H1 (cell line): Measurements from ENCODE around the gene GCAT. TPM values are rescaled to one million over a fixed set of nuclear protein-coding genes. Genes with fewer than 3 reads are reported as not detected.

Source experiments
- BACH1 ChIP-seq: IDR thresholded peaks from 2 replicates; pipeline ENCODE4 v1.6.1; 2012; ENCODE audit warnings: low read length, improper control_type of control experiment
- BRCA1 ChIP-seq: IDR thresholded peaks from 2 replicates; pipeline ENCODE4 v1.6.1; 2012; ENCODE audit warnings: low read depth, low read length, improper control_type of control experiment
- CBX8 ChIP-seq: fragments of 300-800, 300-1000 bp; sonication (generic); IDR thresholded peaks from 2 replicates; pipeline ENCODE4 v1.7.1; 2016; ENCODE audit warnings: low read depth, low read length, borderline replicate concordance
- CEBPB ChIP-seq: IDR thresholded peaks from 2 replicates; pipeline ENCODE4 v1.6.1; 2012; ENCODE audit warnings: low read depth, low read length
- CTBP2 ChIP-seq: IDR thresholded peaks from 2 replicates; pipeline ENCODE4 v1.7.0; 2011; ENCODE audit warnings: borderline replicate concordance, mild to moderate bottlenecking, moderate library complexity, mixed read lengths, low read length; ENCODE audit not compliant: insufficient read depth, insufficient read length
- MAFK ChIP-seq: IDR thresholded peaks from 2 replicates; pipeline ENCODE4 v1.6.1; 2012; ENCODE audit warnings: low read depth, mild to moderate bottlenecking, improper control_type of control experiment, low read length
- NANOG ChIP-seq: IDR thresholded peaks from 2 replicates; pipeline ENCODE4 v1.6.1; 2011; ENCODE audit warnings: low read length, low read depth, mild to moderate bottlenecking, inconsistent platforms; ENCODE audit not compliant: insufficient read depth, poor library complexity, severe bottlenecking
- RFX5 ChIP-seq: IDR thresholded peaks from 2 replicates; pipeline ENCODE4 v1.6.1; 2011; ENCODE audit warnings: low read depth, low read length, improper control_type of control experiment, borderline replicate concordance
- RNF2 ChIP-seq: fragments of 200-900, 300-1000 bp; sonication (generic); IDR thresholded peaks from 2 replicates; pipeline ENCODE4 v1.7.1; 2016; ENCODE audit warnings: borderline replicate concordance, low read depth, mild to moderate bottlenecking, antibody characterized with exemption, low read length; ENCODE audit not compliant: poor library complexity, severe bottlenecking; ENCODE audit errors: missing control alignments
- RXRA ChIP-seq: IDR thresholded peaks from 2 replicates; pipeline ENCODE4 v1.6.1; 2011; ENCODE audit warnings: low read depth, mild to moderate bottlenecking, low read length, moderate library complexity; ENCODE audit not compliant: insufficient read depth
- SP1 ChIP-seq: IDR thresholded peaks from 2 replicates; pipeline ENCODE4 v1.6.1; 2011; ENCODE audit warnings: low read depth, low read length
- SP2 ChIP-seq: IDR thresholded peaks from 2 replicates; pipeline ENCODE4 v1.6.1; 2012; ENCODE audit warnings: mild to moderate bottlenecking, low read length, inconsistent platforms
- SP4 ChIP-seq: IDR thresholded peaks from 2 replicates; pipeline ENCODE4 v1.6.1; 2012; ENCODE audit warnings: low read length, inconsistent platforms
- SRF ChIP-seq: IDR thresholded peaks from 2 replicates; pipeline ENCODE4 v1.6.1; 2011; ENCODE audit warnings: mild to moderate bottlenecking, low read depth, low read length, moderate library complexity
- ZNF274 ChIP-seq: IDR thresholded peaks from 2 replicates; pipeline ENCODE4 v1.7.0; 2012; ENCODE audit warnings: low read length, borderline replicate concordance; ENCODE audit errors: extremely low read depth
- polyA plus RNA-seq, 7 experiments: library from polyadenylated mRNA; depleted of rRNA in 3 of 7; stranded (reverse) in 5 of 7; unstranded in 2 of 7; fragments of >200 nt in 5 of 7; fragments of 200-250 nt in 2 of 7; gene quantifications; 1 replicate in 5 of 7; 2 replicates in 1 of 7; 4 replicates in 1 of 7; pipeline versions ENCODE4 v1.2.1 to v1.2.3, GENCODE V29; 2011 to 2013; ENCODE audit warnings: missing spikeins in 2 of 7, mixed read lengths in 2 of 7
- total RNA-seq: library from RNA; stranded (reverse); fragmentation: NEBNext Ultra II Directional; extraction: Animal tissue kit (Norgen Biotek cat#: 25700); gene quantifications from 2 replicates; pipeline ENCODE4 v1.2.1, GENCODE V29; 2021
- TF ChIP-seq, protein P1 (sequence below), 3 experiments: IDR thresholded peaks; 1 replicate in 2 of 3; 2 replicates in 1 of 3; pipeline versions ENCODE4 v1.5.1 to v1.6.1; 2011; ENCODE audit warnings: low read length in 3 of 3, mild to moderate bottlenecking in 3 of 3, inconsistent platforms in 2 of 3, low read depth in 1 of 3, moderate library complexity in 1 of 3; ENCODE audit not compliant: insufficient read depth in 1 of 3; ENCODE audit errors: control extremely low read depth in 1 of 3
- TF ChIP-seq, protein P2 (sequence below): IDR thresholded peaks from 2 replicates; pipeline ENCODE4 v1.6.1; 2012; ENCODE audit warnings: low read length, inconsistent platforms
- TF ChIP-seq, protein P3 (sequence below): IDR thresholded peaks from 2 replicates; pipeline ENCODE4 v1.6.1; 2012; ENCODE audit warnings: inconsistent platforms
- TF ChIP-seq, protein P4 (sequence below): IDR thresholded peaks from 2 replicates; pipeline ENCODE4 v1.6.1; 2011; ENCODE audit warnings: low read depth, mild to moderate bottlenecking, low read length; ENCODE audit not compliant: insufficient read depth

GCAT gene
- total and polyA plus RNA-seq, 2 of the 8 experiments (the other 6 are each of a cell fraction or from before 2014, with no cell fraction given): 24.3 to 47.5 TPM

DNA sequence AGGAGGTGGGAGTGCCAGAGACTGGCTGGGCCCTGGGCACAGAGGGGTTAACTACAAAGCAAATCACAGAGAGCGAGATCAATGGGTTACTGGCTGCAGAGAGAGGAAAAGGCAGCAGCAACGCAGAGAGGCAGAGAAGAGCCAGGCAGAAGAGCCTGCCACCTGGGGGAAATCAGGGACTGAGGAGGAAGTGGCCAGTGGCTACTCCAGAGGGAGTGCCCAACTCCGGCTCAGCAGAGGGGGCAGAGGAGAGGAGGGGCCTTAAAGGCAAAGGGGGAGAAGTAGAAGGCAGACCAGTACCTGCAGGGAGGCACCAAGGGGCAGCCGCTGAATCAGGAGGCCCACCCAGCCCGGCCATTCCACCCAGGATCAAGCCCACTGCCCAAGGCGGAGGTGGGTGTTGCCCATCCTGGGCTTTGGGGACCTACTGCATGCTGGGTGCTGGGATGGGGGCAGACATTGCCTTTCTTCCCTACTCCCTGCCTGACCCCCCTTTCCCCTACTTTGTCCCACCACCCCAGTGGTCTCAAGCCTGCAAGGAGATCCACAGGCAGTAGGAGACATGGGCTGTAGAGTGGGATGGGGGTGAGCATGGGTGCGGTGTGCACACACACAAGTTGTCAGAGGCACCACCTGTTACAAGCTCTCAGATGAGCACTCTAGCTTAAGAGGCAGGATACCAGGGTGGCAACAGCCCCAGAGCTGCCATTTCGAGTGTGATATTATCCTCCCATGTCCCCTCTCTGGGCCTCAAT is 14.5 kb downstream of the GCAT start (continued):
- TF ChIP-seq SRF: no peak
- TF ChIP-seq, protein P1, sequence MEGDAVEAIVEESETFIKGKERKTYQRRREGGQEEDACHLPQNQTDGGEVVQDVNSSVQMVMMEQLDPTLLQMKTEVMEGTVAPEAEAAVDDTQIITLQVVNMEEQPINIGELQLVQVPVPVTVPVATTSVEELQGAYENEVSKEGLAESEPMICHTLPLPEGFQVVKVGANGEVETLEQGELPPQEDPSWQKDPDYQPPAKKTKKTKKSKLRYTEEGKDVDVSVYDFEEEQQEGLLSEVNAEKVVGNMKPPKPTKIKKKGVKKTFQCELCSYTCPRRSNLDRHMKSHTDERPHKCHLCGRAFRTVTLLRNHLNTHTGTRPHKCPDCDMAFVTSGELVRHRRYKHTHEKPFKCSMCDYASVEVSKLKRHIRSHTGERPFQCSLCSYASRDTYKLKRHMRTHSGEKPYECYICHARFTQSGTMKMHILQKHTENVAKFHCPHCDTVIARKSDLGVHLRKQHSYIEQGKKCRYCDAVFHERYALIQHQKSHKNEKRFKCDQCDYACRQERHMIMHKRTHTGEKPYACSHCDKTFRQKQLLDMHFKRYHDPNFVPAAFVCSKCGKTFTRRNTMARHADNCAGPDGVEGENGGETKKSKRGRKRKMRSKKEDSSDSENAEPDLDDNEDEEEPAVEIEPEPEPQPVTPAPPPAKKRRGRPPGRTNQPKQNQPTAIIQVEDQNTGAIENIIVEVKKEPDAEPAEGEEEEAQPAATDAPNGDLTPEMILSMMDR (IDR thresholded peaks at IDR 0.05; ENCODE audit: control extremely low read depth in 1 of 3, insufficient read depth in 1 of 3, low read depth in 1 of 3, low read length in 3 of 3): peak in 2 of 3 experiments; percentile 25 to 33; a peak in 2 of 4 replicates
- no peak for TF ChIP-seq CEBPB
- TF ChIP-seq, protein P2, sequence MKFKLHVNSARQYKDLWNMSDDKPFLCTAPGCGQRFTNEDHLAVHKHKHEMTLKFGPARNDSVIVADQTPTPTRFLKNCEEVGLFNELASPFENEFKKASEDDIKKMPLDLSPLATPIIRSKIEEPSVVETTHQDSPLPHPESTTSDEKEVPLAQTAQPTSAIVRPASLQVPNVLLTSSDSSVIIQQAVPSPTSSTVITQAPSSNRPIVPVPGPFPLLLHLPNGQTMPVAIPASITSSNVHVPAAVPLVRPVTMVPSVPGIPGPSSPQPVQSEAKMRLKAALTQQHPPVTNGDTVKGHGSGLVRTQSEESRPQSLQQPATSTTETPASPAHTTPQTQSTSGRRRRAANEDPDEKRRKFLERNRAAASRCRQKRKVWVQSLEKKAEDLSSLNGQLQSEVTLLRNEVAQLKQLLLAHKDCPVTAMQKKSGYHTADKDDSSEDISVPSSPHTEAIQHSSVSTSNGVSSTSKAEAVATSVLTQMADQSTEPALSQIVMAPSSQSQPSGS: no peak
- TF ChIP-seq CTBP2: peak; percentile 92
- no peak for TF ChIP-seq CBX8
- no peak for TF ChIP-seq SP2
- TF ChIP-seq RXRA: no peak
- no peak for TF ChIP-seq RFX5
- TF ChIP-seq MAFK: no peak
- TF ChIP-seq NANOG: no peak
- no peak for TF ChIP-seq ZNF274
- TF ChIP-seq RNF2: no peak
- TF ChIP-seq, protein P3, sequence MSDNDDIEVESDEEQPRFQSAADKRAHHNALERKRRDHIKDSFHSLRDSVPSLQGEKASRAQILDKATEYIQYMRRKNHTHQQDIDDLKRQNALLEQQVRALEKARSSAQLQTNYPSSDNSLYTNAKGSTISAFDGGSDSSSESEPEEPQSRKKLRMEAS: peak; percentile 21; the same call in 1 of the 2 replicates
- no peak for TF ChIP-seq BACH1
- TF ChIP-seq SP1: peak; percentile 63; the same call in 1 of the 2 replicates
- TF ChIP-seq, protein P4, sequence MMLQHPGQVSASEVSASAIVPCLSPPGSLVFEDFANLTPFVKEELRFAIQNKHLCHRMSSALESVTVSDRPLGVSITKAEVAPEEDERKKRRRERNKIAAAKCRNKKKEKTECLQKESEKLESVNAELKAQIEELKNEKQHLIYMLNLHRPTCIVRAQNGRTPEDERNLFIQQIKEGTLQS: no peak
- TF ChIP-seq BRCA1: no peak
- TF ChIP-seq SP4: no peak
